Activated CD4-positive, alpha-beta T cell treated with anti-CD3 and anti-CD28 coated beads, Interleukin-2, Interleukin-4, amounts not matched to agents 100 ng/mL and 50 ng/mL, durations not matched to agents 16 hours and 8 hours (primary cell): ENCODE results near the gene HSPB2.
"Not testable (repeated sequence)": the region's sequence is repeated elsewhere in the genome, so short reads cannot be mapped to it uniquely, and the experiment has no call there.

Source experiments
- DNase-seq: peaks from one replicate; pipeline ENCODE4 v3.0.0-alpha.2; 2020; ENCODE audit warnings: low spot score

Gene HSPB2

DNA sequence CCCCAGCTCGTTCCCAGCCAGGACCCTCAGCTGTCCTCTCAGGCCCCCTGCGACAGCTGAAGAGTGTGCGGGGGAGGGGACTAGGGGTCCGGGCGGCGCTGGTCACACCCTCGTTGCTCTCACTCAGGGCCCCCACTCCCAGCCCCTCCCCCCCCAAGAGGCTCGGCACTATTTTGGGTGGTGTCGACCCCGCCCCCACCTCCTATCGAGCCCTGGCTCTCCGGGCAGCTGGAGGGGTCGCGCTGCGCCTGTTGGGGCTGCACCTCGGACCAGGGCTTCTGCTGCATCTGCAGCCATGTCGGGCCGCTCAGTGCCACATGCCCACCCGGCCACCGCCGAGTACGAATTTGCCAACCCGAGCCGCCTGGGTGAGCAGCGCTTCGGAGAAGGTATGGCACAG, at the start of gene HSPB2:
Gene HSPB2 (plus strand): TSS at position 200 of the 400 bp plus-strand sequence. CDS start 96 bp downstream, at position 296.
- no peak for DNase-seq

DNA sequence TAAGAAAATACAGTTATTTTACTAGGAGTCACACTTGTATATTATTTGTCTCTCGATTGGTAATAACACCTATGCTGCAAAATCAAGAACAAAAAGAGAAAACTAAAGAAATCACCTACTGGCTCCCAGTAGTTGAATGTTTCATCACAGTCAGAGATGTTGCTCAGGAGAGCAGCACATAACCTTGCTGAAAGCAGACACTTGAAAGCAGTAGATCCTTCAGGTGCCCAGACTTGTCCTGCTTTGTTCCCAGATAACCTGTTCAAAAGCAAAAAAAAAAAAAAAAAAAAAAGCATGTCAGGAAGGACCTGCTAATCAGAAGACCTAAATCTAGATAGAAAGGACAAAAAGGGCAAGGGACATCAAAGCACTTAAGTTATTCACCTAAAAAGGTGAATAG, 42.4 kb upstream of the HSPB2 start:
- no peak for DNase-seq

DNA sequence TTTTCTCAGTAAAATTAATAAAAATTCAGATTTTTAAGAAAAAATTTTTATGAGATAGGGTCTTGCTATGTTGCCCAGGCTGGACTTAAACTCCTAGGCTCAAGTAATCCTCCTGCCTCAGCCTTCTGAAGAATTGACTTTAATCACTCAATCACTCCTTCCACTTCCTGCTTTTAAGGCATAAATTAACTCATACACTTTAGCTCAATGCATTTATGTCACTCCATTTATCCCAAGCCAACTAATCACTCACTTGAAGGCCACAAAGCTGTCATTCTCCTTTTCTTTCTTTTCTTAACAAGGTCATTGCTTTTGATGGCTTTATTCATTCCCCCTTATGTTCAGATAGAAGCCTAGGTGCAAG, 42.0 kb upstream of the HSPB2 start:
- peak; percentile 2 for DNase-seq

DNA sequence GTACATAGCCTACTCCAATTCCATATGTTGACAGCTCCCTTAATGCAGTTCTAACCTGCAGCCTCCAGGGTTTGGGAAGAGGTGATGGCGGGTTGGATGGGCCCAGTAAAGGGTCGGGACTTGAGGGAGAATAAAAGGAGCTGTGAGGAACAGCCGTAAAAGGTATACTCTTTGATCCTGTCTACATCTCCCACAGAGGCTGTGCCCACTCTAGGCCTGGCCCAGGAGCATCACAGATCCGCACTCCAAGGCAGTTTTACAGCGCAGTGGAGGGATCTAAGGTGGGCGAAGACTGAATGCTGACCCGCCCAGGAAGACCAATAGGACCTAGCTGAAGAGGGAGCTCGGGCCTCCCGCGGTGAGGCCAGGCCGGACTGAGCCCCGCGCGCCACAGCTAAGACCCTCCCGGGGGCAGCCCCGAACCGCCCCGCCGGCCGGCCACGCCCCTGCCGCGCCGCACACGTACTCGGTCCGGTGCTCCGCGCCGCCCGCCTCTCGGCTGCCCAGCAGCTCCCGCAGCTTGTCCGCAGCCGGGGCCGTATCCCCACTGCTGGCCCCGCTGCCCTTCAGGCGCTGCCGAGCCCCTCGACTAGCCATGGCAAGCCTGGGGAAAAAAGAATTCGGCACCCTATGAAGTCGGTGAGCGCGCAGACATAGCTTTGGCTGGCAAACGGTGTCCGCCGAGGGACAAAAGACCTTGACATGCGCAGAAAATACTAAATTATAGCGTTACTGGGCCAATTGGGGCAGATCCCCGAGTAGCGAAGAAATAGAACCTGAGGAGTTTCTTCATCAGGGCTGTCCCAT, 41.4 kb upstream of the HSPB2 start, which contains the start of gene ALG9:
Gene ALG9 (minus strand): TSS at position 696 of the 807 bp plus-strand sequence. CDS start 99 bp downstream, at position 597.
- DNase-seq: peak; percentile 87

DNA sequence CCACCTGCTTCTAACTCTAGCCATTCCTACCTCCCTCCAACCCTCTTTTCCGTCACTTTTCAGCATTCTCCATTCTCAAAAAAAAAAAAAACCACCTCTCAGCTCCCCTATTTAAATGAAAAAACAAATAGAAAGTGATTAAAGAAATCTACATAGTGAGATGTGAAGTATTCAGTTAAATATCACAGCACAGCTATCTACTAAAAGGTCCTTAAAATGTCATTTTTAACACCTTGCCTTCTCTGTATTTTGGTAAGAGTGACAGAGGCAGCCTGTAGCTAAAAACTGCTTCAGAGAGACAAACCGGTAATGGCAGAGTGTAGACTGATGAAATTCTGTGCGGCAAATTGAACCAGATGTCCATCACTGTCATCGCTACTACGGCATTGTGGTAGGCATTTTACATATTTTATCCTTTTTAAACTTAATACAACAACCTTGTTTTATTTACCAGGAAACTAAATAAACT, 40.8 kb upstream of the HSPB2 start:
- DNase-seq: no peak

DNA sequence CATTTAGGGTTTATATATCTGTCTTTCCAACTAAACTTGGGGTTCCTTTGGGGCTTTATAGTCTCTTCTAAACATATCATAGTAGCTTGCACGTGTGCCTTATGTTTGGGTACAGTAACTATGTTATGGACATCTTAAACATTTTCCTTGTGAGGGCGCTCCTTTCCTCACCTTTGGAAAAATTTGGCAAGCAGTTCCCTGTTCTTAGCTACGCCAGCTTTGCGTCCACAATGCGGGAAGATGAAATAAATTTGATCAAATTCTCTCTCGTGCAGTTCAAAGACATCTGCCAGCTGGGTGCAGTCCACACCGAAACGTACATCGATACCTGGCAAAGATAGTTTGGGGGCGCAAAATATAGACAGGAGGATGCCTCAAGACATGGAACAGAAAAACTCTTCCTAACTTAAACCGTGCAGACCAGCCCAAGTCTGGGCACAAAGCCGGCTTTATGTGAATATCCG, 34.1 kb upstream of the HSPB2 start:
- DNase-seq: no peak

GRCh38 chr11:111878849-111879636, 33.5 kb upstream of the HSPB2 start, which contains the start of the genes CFAP68 and FDXACB1:
Gene CFAP68 (plus strand): TSS chr11:111879541. CDS start chr11:111879561, 20 bp downstream.
Gene FDXACB1 (minus strand): TSS chr11:111879165. CDS start chr11:111879132, 33 bp downstream.
- peak; percentile 97 for DNase-seq

DNA sequence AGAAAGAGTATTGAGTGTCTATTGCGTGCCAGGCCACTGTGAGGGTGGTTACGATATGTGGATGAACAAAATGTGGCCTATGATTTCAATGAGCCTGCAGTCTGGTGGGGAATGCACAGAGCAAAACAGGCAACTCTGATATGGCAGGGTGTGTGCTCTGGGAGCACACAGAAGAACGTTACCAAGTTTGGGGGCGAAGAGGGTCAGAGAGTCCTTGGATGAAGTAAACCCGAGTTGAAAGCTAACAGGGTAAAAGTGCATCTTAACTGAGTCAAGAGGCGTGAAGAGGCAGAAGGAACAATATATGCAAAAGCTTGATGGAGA, 32.9 kb upstream of the HSPB2 start:
- DNase-seq: no peak

DNA sequence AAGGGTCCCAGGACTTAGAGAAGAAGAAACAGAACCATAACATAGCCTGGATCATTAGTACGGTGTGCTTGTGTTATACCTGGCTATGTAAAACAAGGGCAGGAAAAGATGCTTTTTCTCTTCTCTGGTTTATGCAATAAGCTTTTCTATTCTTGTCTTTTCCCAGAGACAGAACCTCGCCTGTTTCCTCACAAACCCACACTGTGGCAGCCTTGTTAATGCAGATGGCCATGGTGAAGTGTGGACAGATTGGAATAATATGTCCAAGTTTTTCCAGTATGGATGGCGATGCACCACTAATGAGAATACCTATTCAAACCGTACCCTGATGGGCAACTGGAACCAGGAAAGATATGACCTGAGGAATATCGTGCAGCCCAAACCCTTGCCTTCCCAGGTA, 30.3 kb upstream of the HSPB2 start:
- no peak for DNase-seq

DNA sequence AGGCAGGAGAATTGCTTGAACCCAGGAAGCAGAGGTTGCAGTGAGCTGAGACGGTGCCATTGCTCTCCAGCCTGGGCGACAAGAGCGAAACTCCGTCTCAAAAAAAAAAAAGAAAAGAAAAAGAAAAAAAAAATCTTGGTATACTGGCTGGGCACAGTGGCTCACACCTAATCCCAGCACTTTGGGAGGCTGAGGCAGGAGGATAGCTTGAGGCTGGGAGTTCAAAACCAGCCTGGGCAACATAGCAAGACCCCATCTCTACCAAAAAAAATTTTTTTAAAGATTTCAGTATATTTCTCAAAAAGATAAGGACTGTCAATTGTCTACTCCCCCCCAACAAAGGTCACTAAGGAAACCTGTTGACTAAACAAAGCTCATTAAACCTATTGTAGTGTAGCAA, 27.5 kb upstream of the HSPB2 start:
- DNase-seq: not testable (repeated sequence)

GRCh38 chr11:111886032-111886431, 26.5 kb upstream of the HSPB2 start:
- no peak for DNase-seq

GRCh38 chr11:111886844-111887243, 25.7 kb upstream of the HSPB2 start:
- DNase-seq: no peak

- no peak for DNase-seq
These were observed 7.1 kb upstream of the HSPB2 start for GRCh38 chr11:111905411-111905810.

DNA sequence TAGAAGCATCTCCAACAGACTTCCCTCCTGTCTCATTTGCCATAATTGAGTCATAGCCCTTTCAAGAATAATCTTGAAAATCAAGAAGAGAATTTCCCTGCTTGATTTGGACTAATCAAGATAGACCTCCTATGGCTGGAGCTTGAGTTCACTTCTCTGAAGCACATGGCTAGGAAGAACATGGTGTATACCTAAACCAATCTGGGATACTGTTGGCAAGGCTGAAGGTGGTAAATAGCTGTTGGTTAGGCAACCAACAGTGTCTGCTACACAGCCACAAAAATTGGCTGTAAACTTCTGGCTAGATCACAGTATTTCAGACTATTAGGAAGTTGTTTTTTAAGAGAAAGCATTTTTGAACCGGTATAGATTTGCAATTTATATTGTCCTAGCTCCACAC, 5.9 kb upstream of the HSPB2 start:
- DNase-seq: no peak

- no peak for DNase-seq
These were observed 3.8 kb upstream of the HSPB2 start for GRCh38 chr11:111908639-111909305.

DNA sequence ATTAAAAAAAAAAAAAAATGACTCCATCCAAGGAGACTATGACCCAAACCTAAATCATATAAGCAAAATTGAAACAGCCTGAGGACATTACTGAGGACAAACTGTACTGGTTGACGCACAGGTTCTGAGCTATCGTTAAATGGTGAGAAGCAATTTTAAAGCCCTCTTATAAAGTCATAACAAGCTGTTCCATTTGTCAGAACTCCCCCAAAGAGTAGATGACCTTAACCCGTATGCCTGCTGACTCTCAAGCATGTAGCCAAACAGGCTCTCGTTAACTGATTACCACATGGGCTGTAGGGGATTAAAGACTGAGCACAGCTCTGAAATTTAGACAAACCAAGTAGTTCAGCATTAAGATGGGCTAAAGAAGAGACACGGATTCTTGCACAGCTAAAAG, 3.2 kb upstream of the HSPB2 start:
- DNase-seq: no peak

DNA sequence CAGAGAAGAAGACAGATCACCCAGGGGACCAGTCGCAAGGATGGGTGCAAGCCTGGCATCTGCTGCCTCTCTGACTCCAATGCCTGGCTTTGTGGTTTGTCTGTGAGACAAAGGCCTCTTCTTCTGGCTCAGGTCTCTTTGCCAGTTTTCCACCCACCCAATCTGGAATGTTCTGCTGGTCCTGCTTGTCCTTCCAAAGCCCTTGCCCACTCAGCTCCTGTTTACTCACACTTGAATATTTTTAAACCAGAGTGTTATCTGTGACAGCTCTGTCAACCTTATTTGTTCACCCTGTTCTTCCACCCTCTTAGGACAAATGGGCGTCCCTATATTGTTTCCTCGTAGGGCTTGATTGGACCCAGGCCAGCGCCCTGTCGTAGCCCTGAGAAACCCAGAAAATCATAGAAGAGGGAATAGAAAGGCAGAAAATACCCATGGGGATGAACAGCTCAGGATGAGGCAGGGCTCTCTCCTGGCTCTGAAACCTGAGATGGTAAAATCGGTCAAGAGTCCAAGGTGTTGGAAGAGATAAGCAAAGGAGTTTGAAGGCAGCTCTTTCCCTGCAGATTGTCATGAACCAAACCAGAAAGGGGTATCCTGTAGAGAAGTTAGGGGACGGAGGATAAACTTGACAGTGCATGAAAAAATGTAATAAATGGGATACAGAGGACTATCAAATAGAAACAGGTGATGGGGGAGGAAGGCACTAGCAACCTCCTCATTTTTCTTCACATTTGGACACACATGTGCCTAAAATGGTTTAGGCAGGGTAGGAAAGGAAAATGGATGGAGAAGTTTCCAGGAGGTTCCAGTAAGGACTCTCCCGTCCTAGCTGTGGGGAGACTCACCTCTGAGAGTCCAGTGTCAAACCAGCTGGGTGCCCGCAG, 1.6 kb upstream of the HSPB2 start:
- DNase-seq: no peak

DNA sequence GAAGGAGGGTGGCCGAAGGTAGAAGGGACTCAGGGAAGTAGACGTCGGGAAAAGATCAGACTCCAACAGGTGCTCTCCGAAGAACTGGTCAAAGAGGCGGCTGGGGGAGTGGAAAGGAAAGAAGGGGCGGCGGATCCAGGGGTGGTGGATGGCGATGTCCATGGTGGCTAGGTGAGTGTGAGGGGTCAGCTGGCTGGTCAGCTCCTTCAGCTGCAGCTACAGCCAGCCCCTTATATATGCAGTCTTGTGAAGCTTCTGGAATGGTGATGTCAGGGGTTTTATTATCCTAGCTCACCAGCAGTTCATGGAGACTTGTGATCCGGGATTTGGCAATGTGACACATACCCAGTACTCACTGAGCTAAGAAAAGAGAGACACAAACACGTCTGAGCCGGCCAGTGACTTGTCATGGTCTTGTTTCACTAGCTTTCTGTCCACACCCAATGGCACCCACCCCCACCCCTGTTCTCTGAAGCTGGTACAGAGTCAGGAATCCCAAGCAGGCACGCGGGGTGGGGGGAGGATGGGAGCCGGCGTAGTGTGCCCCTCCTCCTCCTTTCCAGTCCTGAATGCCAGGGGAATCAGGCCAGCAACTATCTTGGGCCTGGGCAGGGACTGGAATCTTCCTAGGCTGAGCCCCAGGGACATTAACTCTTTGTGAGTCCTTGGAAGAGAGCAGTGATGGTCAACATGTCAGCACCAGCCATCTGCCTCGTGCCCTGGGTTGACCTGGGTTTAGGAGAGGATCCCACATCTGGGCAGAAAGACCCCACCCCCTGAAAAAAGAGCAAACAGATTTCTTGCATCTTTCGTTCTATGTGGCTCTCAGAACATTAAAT, 752 bp upstream of the HSPB2 start, which contains the start of gene CRYAB:
Gene CRYAB (minus strand): TSS at position 208 of the 839 bp plus-strand sequence. CDS start 46 bp downstream, at position 162.
- DNase-seq: no peak

DNA sequence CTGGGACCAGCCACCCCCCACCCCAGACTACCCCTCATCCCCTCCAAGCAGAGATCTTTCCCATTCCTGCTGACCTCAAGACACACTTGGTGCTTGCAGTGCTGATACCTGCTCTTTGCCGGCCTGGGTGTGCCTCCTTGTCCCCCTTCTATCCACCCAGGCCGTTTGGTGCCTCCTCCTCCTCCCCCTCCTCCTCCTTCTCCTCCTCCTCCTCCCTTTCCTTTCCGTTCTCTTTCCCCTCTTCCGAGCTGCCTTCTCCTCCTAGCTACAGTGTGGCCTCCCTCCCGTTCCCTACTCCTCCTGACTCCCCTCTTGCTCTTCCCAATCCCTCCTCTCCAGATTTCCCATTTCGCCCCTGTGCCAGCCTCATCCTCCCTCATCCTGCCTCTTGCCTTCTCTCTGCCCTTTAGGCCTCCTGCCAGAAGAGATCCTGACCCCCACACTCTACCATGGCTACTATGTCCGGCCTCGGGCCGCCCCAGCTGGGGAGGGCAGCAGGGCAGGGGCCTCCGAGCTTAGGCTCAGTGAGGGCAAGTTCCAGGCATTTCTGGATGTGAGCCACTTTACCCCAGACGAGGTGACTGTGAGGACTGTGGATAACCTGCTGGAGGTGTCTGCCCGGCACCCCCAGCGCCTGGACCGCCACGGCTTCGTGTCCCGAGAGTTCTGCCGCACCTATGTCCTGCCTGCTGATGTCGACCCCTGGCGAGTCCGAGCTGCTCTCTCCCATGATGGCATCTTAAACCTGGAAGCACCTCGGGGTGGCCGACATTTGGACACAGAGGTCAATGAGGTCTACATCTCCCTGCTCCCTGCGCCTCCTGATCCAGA, 712 bp downstream of the HSPB2 start:
- DNase-seq: no peak
